ENCODE measurements around the gene GNAL. TPM values are rescaled to one million over a fixed set of nuclear protein-coding genes. Genes with fewer than 3 reads are reported as not detected.
"Not testable (repeated sequence)": the region's sequence is repeated elsewhere in the genome, so short reads cannot be mapped to it uniquely, and the experiment has no call there.

The GNAL gene
- total RNA-seq, 1 donor from 2014 or later, result 5.0 TPM

DNA sequence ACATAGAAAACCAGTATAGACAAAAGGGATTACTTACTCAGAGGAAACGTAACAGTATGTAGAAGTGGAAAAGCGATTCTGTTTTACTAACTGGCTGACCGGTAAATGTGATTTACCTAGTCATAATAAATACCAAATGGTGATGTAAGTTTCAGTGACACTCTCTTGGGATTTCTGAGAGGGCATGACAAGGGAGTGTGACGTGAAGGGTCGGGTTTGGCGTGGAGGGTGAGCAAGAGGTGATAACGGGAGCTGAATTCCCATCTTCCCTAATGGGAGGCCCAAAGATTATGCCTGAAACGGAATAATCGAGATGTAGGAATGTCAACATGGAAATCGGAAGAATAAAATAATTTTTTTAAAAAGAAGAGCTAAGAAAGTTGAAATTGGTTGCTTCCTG is 12.7 kb upstream of the GNAL start:
- no peak for DNase-seq (ENCODE audit: low read depth)
- H3K4me3 ChIP-seq (ENCODE audit: low read depth, low read length), result no peak overlapping the region
- TF ChIP-seq, protein P1, sequence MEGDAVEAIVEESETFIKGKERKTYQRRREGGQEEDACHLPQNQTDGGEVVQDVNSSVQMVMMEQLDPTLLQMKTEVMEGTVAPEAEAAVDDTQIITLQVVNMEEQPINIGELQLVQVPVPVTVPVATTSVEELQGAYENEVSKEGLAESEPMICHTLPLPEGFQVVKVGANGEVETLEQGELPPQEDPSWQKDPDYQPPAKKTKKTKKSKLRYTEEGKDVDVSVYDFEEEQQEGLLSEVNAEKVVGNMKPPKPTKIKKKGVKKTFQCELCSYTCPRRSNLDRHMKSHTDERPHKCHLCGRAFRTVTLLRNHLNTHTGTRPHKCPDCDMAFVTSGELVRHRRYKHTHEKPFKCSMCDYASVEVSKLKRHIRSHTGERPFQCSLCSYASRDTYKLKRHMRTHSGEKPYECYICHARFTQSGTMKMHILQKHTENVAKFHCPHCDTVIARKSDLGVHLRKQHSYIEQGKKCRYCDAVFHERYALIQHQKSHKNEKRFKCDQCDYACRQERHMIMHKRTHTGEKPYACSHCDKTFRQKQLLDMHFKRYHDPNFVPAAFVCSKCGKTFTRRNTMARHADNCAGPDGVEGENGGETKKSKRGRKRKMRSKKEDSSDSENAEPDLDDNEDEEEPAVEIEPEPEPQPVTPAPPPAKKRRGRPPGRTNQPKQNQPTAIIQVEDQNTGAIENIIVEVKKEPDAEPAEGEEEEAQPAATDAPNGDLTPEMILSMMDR (conservative IDR thresholded peaks at IDR 0.05; ENCODE audit: low read depth, low read length), result no peak

DNA sequence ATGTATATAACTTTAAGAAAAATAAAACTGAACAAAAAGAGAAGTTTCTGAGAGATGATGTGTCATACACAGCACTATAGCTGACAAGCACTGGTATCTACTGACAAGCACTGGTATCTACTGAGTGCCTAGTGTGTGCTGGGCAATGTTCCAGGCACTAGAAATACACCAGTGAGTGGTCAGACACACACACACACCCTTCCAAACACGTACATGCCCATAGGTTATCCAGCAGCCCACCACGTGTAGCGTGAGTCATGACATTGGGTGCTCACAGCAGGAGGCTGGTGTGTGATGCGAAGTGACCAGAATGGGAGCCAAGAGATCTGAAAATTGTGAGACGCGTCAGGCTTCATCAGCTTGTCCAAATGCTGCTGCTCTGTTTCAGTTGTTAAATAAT is 12.2 kb upstream of the GNAL start:
- TF ChIP-seq, protein P1 (conservative IDR thresholded peaks at IDR 0.05; ENCODE audit: low read depth, low read length), result no peak
- no peak overlapping the region for H3K4me3 ChIP-seq (ENCODE audit: low read depth, low read length)
- DNase-seq (ENCODE audit: low read depth), result no peak

DNA sequence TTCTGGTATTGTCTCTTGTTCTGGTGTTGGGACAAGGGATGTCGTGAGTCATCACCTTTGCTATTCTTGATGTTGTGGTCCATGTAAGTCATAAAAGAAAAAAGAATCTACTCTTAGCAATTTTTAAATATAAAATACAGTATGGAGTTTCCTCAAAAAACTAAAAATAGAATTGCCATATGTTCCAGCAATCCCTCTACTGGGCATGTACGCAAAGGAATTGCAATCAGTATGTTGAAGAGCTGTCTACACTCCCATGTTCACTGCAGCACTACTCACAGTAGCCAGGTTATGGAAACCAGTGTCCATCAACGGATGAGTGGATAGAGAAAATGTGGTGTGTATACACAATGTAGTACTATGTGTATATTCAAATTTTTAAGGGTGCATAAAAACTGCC is 10.9 kb upstream of the GNAL start:
- TF ChIP-seq, protein P1 (conservative IDR thresholded peaks at IDR 0.05; ENCODE audit: low read depth, low read length), result no peak
- DNase-seq (ENCODE audit: low read depth), result no peak
- no peak overlapping the region for H3K4me3 ChIP-seq (ENCODE audit: low read depth, low read length)

DNA sequence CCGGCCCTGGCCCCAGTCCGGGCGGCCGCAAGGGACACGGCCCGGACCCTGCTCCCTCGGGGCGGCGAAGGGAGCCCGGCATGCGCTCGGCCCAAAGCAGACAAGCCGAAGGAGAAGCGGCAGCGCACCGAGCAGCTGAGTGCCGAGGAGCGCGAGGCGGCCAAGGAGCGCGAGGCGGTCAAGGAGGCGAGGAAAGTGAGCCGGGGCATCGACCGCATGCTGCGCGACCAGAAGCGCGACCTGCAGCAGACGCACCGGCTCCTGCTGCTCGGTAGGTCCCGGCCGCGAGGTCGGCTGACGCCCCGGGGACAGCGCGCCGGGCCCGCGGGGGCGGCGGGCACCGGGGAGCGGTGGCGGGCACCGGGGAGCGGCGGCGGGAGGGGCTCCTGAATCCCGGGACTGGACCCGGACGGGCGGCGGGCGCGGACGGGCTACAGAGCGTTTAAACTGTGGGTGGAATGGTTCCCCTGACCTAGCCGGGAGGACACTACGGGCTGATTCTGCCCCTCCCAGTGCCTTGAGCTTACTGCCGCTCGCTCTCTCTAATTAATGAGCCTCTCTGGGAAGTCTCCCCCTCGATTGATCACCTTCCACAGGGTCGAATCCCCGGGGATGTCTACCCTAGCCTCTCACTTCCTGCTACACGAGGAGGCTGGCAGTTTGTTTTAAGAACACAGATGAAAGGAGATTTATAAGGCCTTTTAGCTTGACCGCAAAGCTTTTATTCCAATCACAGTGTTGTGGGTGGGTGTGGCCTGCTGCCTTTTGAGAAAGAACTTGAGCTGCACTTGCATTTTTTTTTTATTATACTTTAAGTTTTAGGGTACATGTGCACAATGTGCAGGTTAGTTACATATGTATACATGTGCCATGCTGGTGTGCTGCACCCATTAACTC is 853 bp downstream of the GNAL start:
- TF ChIP-seq, protein P1 (conservative IDR thresholded peaks at IDR 0.05; ENCODE audit: low read depth, low read length), result no peak
- peak overlapping the region; percentile 56 for H3K4me3 ChIP-seq (ENCODE audit: low read depth, low read length)
- DNase-seq (ENCODE audit: low read depth), result no peak

DNA sequence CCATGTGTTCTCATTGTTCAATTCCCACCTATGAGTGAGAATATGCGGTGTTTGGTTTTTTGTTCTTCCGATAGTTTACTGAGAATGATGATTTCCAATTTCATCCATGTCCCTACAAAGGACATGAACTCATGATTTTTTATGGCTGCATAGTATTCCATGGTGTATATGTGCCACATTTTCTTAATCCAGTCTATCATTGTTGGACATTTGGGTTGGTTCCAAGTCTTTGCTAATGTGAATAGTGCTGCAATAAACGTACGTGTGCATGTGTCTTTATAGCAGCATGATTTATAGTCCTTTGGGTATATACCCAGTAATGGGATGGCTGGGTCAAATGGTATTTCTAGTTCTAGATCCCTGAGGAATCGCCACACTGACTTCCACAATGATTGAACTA is 1.6 kb downstream of the GNAL start:
- not testable (repeated sequence) for H3K4me3 ChIP-seq (ENCODE audit: low read depth, low read length); DNase-seq (ENCODE audit: low read depth)

DNA sequence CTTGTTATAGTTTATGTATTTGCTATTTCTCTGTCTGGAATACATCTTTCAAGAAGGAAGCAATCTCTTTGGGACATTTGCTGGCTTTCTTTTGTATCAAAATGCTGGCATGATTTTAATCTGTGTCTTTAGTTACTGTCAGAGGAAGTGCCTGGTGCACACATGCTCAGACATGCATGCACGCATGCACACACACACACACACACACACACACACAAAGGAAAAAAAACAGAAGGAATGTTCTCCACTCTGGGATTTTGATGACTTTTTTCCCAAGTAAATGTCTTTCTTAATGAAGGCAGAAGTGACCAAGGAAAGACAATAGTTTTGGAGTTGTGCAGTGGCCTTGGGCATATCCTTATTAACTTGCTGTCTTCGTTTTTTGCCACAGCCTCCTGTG is 6.7 kb downstream of the GNAL start:
- H3K4me3 ChIP-seq (ENCODE audit: low read depth, low read length), result no peak overlapping the region
- TF ChIP-seq, protein P1 (conservative IDR thresholded peaks at IDR 0.05; ENCODE audit: low read depth, low read length), result no peak
- DNase-seq (ENCODE audit: low read depth), result no peak

DNA sequence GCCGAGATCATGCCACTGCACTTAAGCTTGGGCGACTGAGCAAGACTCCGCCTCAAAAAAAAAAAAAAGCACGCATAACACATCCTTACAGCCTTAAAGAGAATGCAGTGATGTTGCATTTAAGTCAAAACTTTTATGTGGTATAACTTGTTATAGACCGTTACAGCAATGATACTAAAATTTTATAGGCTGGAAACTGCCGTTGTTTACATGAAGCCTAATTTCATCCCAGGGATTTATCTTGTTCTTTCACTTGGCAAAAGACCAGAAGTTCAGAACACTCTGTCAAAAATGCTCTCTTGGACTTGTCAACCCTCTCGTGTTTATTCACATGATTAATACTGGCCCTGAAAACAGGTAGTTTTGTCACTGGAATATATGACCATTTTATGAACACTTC is 7.4 kb downstream of the GNAL start:
- TF ChIP-seq, protein P1 (conservative IDR thresholded peaks at IDR 0.05; ENCODE audit: low read depth, low read length), result no peak

More for the DNA sequence above, 7.4 kb downstream of the GNAL start:
- no peak for DNase-seq (ENCODE audit: low read depth)
- H3K4me3 ChIP-seq (ENCODE audit: low read depth, low read length), result no peak overlapping the region

All from epithelial cell of proximal tubule (primary cell).